GM18861 (cell line): ENCODE data around the gene WDR73.
A peak's percentile ranks its signal among the peaks of the same experiment; 100 is the strongest.
"Not testable (repeated sequence)": the region's sequence is repeated elsewhere in the genome, so short reads cannot be mapped to it uniquely, and the experiment has no call there.

Experiments used
- ATAC-seq: cut with Tn5 transposase; IDR thresholded peaks from one replicate; pipeline ENCODE4 v1.9.1; 2021; ENCODE audit not compliant: unreplicated experiment

The WDR73 gene

DNA sequence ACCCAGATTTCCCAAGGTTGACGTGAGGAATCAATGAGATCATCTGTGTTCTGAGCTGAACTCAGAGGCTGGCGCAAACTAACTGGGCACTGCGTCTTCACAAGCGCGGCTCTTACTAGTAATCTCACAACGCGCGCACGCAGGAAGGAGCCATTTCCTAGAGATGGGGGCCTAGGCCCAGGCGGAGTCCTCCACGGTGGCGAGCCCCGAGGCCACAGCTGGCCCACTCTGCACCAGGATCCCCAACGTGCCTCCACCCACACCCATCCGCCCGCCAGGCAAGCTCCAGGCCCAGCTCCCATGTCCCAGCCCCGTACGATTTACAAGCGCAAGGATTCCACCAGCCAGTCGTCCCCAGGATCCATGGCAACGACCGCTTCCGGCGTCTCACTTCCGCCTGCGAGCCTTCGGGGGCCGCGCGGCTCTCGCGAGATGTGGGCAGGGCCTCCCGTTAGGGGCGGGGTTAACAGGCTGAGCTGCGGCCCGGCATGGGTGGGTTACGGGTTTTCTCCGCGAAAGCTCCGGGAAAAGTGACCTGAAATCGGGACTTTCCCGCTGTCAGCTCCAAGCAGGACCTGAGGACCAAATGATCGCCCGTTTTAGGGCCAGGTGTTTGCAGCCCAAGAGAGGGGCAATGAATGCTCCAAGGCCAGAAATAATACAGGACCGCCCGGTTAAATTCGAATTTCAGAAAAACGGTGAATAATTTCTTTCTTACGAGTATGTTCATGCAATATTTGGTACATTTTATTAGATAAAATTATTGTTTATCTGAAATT, at the start of gene WDR73:
Gene WDR73, minus strand, starts transcription at position 374 of the 779 bp plus-strand sequence. Its CDS starts 9 bp downstream, at position 365.
- peak; percentile 60 for ATAC-seq

DNA sequence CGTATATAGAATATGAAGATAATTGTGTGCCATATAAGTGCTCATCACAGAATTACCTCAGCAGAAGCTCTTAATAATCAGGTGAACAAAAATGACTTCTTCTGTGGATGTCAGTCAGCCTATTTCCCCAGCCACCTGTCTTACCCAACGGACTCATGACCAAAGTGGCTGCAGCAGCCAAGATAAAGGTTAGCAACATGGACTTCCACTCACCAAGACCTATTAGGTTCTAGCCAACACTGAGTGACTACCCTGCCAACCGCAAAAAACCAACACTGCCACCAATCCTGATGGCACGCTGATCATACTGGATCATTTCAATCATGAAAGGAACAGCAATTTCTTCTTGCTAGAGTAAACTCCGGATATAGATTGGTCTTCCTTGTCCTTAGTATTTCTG, 49.7 kb upstream of the WDR73 start:
- no peak for ATAC-seq

DNA sequence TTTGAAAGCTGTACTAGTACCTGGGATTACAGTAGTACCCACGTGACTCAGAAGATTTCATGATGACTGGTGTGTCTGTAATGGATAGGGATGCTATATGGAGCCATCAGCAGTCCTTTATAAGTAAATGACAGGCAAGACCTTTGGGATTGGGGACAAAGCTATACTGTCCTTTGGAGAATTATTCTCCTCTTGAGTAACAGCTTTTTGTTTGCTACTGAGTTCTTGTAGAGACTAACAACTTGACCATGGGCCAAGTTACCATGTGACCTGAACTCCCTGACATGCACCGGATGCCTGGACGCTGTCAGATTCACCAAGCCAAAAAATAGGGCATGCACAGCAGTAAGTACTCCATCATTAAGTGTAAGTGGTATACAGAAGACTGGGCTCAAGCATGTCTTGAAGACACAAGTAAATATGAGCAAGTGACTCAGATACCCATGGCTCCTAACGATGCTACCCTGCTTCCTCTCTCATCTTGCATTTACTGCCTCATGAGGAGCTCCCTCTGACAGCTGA, 48.9 kb upstream of the WDR73 start:
- no peak for ATAC-seq

DNA sequence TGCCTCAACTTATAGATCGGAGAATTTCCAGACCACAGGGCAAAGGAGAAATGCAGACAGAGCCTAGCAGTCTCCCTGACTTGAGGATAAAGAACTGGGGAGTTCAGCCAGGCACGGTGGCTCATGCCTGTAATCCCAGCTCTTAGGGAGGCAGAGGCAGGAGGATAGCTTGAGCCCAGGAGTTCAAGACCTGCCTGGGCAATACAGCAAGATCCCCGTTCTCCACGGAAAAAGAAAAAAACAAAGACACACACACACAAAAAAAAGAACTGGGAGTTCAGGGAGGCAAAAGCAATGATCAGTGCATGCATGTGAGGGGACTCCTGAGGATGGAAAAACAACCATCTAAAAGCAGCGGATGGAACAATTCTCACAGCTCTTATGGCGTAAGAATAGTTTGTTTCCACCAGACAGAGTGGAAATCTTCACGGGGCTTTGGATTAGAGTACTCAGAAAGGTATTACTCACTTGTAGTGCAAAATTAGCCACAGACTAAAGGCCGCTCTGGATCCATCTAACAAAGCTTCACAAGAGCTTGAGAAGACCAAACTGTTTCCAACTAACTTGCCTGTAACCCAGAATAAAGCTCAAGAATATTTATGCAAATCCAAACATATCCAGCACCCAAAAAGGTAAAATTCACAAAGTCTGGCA, 45.6 kb upstream of the WDR73 start:
- no peak for ATAC-seq

DNA sequence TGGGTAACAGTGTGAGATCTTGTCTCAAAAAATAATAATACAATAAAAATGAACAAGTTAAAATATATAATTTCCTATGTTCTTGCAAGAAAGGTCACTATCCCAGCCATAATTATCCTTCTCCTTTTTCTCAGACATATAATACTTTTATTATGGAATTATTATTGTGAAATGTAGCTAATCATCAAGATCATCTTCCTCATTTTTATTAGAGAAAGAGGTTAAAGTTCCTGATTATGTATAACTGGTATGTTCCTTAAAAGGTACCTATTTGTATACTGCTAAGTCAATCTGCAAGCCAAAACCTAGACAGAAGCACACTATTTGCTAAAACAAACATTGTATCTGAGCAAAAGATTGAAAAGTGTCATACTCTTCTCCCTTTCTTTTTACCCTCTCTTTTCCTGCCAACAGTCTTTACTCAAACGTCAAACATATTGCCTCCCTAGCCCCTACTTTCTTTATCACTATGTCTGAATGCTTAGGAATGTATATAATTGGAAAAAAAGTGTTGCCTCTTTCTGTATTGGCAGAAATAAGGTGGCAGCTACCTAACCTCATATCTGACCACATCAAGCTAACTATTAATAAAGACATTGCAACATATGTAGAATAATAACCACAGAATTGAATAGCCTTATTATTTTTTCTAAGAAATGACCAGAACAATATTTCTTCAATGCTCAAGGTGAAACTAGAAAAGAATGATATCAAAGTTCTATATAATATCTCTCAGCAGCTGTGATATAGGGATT, 43.3 kb upstream of the WDR73 start:
- ATAC-seq, result no peak

DNA sequence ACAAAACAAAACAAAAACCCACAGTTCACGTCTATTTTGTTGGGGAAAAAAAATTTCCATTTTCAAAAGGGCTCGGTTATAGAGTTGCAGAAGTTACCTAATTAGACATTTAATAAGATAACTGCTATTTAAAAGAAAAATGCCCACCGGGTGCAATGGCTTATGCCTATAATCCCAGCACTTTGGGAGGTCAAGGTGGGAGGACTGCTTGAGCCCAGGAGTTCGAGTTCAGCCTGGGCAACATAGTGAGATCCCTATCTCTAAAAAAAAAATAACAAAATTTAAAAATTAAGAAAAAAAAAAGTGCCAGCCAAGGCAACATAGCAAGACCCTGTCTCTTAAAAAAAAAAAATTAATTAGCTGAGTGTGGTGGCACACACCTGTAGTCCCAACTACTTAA, 42.7 kb upstream of the WDR73 start:
- ATAC-seq, result no peak

DNA sequence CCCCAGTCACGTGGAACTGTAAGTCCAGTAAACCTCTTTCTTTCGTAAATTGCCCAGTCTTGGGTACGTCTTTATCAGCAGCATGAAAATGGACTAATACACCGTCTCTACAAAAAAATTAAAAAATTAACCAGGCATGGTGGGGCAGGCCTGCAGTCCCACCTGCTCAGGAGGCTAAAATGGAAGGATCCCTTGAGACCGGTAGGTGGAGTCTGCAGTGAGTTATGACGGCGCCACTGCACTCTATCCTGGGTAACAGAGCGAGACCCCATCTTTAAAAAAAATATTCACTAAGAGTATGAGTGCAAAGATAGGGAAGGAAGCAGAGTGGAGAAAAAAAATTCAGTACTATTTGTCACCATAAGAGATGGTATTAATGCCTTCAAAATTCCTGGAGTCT, 36.3 kb upstream of the WDR73 start:
- ATAC-seq, result no peak

DNA sequence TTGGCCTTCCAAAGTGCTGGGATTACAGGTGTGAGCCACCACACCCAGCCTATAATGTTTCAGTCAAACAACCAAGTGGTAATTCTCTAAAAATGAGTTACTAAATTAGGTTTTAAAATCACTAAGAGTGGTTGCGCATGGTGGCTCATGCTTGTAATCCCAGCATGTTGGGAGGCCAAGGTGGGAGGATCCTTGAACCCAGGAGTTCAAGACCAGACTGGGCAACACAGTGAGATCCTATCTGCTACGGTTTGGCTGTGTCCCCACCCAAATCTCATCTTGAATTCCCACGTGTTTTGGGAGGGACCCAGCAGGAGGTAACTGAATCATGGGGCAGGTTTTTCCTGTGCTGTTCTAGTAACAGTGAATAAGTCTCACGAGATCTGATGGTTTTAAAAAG, 35.8 kb upstream of the WDR73 start:
- ATAC-seq, result no peak

DNA sequence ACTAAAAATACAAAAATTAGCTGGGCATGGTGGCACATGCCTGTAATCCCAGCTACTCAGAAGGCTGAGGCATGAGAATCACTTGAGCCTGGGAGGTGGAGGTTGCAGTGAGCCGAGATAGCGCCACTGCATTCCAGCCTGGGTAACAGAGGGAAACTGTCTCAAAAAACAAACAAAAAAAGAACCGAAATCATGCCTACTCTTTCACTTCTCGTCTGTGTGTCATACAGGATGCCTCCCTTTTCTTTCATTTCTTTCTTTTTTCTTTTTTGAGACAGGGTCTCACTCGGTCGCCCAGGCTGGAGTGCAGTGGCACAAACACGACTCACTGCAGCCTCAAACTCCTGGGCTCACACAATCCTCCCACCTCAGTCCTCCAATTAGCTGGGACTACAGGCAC, 32.4 kb upstream of the WDR73 start:
- not testable (repeated sequence) for ATAC-seq

DNA sequence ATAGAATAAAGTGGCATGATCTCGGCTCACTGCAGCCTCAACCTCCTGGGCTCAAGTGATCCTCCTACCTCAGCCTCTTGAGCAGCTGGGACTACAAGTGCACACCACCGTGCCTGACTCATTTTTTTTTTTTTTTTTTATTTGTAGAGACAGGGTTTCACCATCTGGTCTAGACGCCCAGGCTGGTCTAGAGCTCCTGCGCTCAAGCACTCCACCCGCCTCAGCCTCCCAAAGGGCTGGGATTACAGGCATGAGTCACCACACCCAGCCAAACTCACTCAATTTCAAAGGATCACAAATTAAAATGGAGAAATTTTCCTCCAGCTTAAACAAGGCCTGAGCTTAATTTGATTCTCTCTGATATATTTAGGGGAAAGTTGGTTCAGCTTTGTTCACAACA, 31.2 kb upstream of the WDR73 start:
- no peak for ATAC-seq

DNA sequence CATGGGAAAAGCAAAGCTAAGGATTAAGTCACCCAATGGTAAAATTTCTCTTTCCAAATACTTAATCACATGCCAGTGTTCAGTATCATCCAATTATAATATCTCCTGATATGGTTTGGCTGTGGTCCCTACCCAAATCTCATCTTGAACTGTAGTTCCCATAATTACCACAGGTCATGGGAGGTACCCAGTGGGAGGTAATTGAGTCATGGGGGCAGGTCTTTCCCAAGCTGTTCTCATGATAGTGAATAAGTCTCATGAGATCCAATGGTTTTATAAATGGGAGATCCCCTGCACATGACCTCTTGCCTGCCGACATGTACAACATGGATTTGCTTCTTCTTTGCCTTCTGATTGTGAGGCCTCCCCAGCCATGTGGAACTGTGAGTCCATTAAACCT, 30.0 kb upstream of the WDR73 start:
- ATAC-seq, result no peak

DNA sequence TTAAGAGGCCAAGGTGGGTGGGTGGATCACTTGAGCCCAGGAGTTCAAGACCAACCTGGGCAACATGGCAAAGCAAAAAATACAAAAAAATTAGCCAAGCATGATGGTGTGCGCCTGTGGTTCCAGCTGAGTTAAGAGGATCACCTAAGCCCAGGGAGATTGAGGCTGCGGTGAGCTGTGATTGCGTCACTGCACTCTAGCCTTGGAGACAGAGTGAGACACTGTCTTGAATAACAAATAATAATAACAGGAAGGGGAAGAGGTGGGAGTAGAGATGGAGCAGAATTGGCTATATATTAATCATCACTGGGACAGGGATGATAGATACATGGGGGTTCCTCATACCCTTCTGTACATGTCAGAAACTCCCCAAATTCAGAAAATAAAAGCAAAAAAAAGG, 27.7 kb upstream of the WDR73 start:
- no peak for ATAC-seq

DNA sequence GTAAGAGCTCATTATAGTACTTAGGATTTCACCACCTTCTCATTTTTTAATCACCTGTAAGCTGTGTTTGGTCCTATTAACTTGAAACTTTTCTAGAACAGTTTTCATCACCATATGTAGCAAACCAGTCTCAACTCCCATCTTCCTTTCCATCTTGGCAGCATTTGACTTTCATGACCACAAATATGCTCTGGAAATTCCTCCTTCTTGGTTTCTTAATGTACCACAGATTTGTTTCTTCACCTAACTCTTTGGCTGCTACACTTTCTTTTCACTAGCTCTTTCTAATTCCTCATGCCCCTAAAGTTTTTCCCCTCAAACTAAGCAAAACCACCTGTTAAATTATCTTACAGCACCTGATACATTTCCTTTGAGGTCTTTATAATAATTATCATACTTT, 17.1 kb upstream of the WDR73 start:
- no peak for ATAC-seq

DNA sequence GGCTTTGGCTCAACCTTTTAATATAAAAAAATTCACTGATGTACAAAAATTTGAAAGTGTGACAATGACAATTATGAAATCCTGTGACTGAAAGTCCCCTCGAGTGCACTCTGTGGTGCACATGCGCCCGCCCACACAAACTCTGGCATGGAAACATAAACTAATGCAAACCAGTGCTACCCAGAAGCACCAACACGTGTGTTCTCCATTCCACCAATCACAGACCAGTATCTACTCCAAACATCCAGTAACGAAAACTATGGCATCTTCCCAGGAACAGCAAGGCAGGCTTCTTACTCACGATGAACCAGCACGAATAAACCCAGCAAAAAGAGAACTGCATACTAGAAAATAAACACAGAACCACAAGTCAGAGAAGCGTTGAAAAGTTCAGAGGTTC, 15.6 kb upstream of the WDR73 start:
- no peak for ATAC-seq

DNA sequence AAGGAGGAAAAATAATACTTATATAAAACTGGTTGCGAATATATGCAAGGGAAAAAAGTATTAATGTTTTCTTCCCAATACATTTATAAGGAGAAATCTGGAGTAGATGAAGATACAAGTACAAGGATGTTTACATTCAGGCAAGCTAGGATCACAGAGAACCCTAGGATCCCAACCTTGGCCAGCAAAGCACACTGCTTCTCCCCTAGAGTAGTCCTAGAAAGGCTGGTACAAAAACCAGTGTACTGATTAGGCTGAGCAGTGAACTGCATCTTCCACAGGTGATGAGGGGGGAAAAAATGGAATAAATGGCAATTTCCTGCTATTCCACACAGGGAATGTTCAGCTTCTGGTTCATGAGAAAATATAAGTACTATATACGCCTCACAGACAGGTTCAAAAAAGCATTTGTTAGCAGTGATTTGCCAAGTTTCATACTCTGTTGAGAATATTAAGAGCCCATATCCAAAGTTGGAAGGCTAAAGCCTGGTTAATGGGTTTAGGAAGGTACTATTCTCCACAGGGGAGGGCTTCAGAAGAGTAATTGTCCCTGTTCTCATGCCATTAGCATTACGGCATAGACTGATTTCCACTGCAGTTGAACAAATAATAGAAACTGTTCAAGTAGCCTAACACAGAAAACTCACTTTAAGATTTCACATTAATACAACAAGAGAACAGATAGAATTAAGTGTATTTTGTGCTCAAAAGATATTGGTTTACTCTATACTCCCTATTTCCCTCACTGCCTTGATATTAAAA, 14.3 kb upstream of the WDR73 start:
- ATAC-seq, result no peak

DNA sequence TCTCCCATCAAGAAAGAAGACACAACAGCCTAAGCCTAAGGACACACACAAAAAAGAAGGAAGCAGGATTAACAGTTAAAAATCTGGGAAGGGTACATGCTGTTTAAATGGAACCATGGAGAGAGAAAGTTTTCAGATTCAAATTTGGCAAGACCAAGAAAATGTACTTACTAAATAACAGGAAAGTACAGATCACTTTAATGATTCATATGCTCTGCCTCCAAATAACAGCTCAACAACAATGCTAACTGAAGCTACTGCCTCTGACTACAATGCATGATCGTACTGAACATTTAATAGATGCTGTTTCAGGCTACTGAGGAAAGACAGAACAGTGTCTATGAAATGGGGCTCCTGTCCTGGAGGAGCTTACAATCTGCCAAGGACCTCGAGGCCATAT, 12.3 kb upstream of the WDR73 start:
- no peak for ATAC-seq

DNA sequence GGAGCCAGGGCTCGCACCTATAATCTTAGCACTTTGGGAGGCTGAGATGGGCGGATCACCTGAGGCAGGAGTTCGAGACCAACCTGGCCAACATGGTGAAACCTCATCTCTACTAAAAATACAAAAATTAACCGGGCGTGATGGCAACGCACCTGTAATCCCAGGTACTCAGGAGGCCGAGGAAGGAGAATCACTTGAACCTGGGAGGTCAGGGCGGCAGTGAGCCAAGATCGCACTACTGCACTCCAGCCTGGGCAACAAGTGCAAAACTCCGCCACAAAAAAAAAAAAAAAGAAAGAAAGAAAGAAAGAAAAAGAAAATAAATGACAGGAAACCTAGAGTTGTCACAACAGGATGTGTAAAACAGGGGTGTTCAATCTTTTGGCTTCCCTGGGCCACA, 6.9 kb upstream of the WDR73 start:
- ATAC-seq, result no peak

DNA sequence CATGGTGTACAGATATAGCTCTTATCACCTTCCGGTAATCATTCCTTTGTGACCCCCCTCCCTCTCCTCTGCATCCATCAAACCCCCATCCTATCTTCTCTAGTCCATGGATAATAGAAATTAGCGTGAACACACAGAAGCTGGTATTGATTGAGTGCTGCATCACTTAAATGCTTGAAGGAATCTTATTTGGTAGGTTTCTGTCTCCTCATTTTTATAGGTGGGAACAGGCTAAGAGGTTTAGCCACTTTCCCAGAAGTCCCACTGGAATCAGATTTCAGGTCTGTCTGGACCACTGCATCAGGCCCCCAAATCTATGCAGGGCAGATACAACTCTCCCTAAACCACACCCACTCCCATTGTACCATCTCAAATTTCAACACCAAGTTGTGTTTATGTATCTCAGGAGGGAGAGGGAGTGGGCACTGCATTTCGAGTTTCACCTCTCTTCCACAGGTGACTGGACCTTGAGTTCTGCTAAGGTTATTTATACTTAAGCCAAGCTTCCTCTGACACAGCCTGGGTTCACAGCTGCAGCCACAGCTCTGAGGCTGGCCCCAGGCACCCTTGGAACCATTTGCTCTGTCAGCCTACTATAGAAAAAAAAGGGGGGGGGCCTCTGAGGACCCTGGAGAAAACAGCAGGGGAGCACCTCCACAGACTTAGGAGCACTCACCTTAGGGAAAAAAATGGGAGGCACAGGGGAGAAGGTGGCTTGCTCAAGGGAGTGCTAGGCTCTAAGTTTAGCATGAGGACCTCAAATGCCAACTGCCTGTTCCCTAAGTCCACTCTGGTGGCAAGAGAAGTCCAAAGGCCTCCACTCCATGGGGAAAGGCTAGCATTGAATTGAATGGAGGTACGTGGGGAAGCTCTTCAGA, 6.1 kb upstream of the WDR73 start:
- ATAC-seq, result no peak

DNA sequence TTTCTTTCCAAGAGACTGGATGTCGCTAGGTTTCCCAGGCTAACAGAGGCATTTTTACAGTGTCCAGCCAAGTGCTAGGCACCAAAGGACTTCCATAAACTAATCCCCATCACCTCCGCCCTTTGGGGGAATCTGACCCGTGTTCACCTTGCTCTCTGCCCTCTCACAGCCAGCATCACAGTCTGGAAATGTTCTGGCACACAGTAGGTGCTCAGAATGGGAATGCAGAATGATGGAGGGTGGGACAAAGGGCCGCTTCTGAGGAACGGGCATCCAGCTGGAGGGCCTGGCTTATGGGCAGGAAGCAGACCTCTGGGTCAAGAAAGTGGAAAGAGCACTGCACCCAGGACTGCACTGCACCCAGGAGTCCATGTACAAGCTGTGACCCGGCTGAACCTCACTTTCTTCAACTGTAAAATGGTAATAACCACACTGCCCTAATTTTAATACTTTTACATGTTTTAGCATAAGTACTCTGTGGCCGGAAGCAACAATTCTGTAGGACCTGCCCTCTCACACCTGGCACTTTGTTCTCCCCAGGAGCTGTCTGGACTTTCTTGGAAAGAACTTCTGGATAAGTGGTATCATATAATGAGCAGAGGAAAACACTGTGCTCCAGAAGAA, 4.8 kb upstream of the WDR73 start:
- no peak for ATAC-seq
